ENCODE data around the gene SLC22A17. TPM values are rescaled to one million over a fixed set of nuclear protein-coding genes. Genes with fewer than 3 reads are reported as not detected.

The SLC22A17 gene
- total and polyA plus RNA-seq, 9 of the 15 experiments (the other 6 are each of a cell fraction or from before 2014, with no cell fraction given), result 0.07 to 0.09 TPM; not detected in 7

GRCh38 chr14:23300687-23301223 is 51.9 kb downstream of the SLC22A17 start (continued):
- TF ChIP-seq BRF2 (IDR thresholded peaks at IDR 0.05; ENCODE audit: borderline replicate concordance, insufficient read depth, insufficient read length), result no peak
- no peak for TF ChIP-seq TCF15 (CRISPR knock-in tag; IDR thresholded peaks at IDR 0.05)
- 0 out of 2 replicates have a peak, but pooled peaks have one; percentile 6 for TF ChIP-seq DPF2 (IDR thresholded peaks at IDR 0.05)
- no peak for TF ChIP-seq ZNF165 (CRISPR knock-in tag; IDR thresholded peaks at IDR 0.05; ENCODE audit: borderline replicate concordance)
- TF ChIP-seq NCOR1 (IDR thresholded peaks at IDR 0.05), result no peak
- TF ChIP-seq HDAC3 (IDR thresholded peaks at IDR 0.05; ENCODE audit: borderline replicate concordance, partially characterized antibody), result no peak
- no peak for TF ChIP-seq CREB3 (tag; conservative IDR thresholded peaks at IDR 0.05; ENCODE audit: low read depth)
- no peak for TF ChIP-seq ZNF354B (CRISPR knock-in tag; IDR thresholded peaks at IDR 0.05)
- TF ChIP-seq SIRT6 (IDR thresholded peaks at IDR 0.05; ENCODE audit: low read depth, low read length), result no peak
- TF ChIP-seq PYGO2 (tag; IDR thresholded peaks at IDR 0.05), result no peak
- TF ChIP-seq PTTG1 (tag; IDR thresholded peaks at IDR 0.05; ENCODE audit: low read depth), result no peak
- no peak for TF ChIP-seq HMBOX1 (IDR thresholded peaks at IDR 0.05)
- TF ChIP-seq EP300 (IDR thresholded peaks at IDR 0.05; ENCODE audit: low read length), result no peak
- peak; percentile 16 to 24; a peak in 1 of 4 replicates for TF ChIP-seq MAZ (CRISPR knock-in tag; conservative IDR thresholded peaks at IDR 0.05 in 1 of 2, IDR thresholded peaks at IDR 0.05 in 1 of 2)
- no peak for TF ChIP-seq ZSCAN29 (IDR thresholded peaks at IDR 0.05)
- no peak; the same call in 1 of the 2 replicates for TF ChIP-seq NKRF (IDR thresholded peaks at IDR 0.05; ENCODE audit: borderline replicate concordance)
- TF ChIP-seq ZNF518B (CRISPR knock-in tag; IDR thresholded peaks at IDR 0.05), result no peak
